ENCODE measurements around the gene DDA1. TPM values are rescaled to one million over a fixed set of nuclear protein-coding genes. Genes with fewer than 3 reads are reported as not detected.

Gene DDA1
- total and polyA plus RNA-seq, 2 of the 13 experiments (the other 11 are each of a cell fraction or from before 2014, with no cell fraction given) = 24.5 to 26.0 TPM

- TF ChIP-seq ZBTB33 (CRISPR knock-in tag; IDR thresholded peaks at IDR 0.05) (no peak), ZNF414 (CRISPR knock-in tag; IDR thresholded peaks at IDR 0.05) (peak; percentile 94; the same call in 1 of the 2 replicates), NFE2 (CRISPR knock-in tag; IDR thresholded peaks at IDR 0.05) (no peak), ZBTB20 (CRISPR knock-in tag; IDR thresholded peaks at IDR 0.05; ENCODE audit: borderline replicate concordance, low read depth) (no peak), NFYC (CRISPR knock-in tag; IDR thresholded peaks at IDR 0.05) (peak; percentile 40; the same call in 1 of the 2 replicates), TEAD2 (CRISPR knock-in tag; IDR thresholded peaks at IDR 0.05) (no peak), ZNF33B (CRISPR knock-in tag; IDR thresholded peaks at IDR 0.05) (no peak), PRMT3 (CRISPR knock-in tag; IDR thresholded peaks at IDR 0.05; ENCODE audit: borderline replicate concordance, low read depth) (0 out of 2 replicates have a peak, but pooled peaks have one; percentile 84), POGK (CRISPR knock-in tag; conservative IDR thresholded peaks at IDR 0.05) (peak; percentile 91; the same call in 1 of the 2 replicates), SOX5 (CRISPR knock-in tag; IDR thresholded peaks at IDR 0.05; ENCODE audit: borderline replicate concordance) (peak; percentile 52; the same call in 1 of the 2 replicates), ZNF597 (CRISPR knock-in tag; IDR thresholded peaks at IDR 0.05) (no peak), ZNF432 (CRISPR knock-in tag; IDR thresholded peaks at IDR 0.05; ENCODE audit: borderline replicate concordance) (no peak), ZMYM2 (CRISPR knock-in tag; IDR thresholded peaks at IDR 0.05) (no peak), CAMTA2 (CRISPR knock-in tag; IDR thresholded peaks at IDR 0.05; ENCODE audit: borderline replicate concordance) (peak; percentile 67; the same call in 1 of the 2 replicates), BORCS8-MEF2B (CRISPR knock-in tag; IDR thresholded peaks at IDR 0.05) (peak; percentile 45; the same call in 1 of the 2 replicates), KLF11 (CRISPR knock-in tag; IDR thresholded peaks at IDR 0.05) (0 out of 2 replicates have a peak, but pooled peaks have one; percentile 25), HMGXB3 (CRISPR knock-in tag; IDR thresholded peaks at IDR 0.05; ENCODE audit: borderline replicate concordance) (peak; percentile 68; the same call in 1 of the 2 replicates), ZBTB42 (CRISPR knock-in tag; IDR thresholded peaks at IDR 0.05) (no peak)
Observed at GRCh38 chr19:17334414-17335409, 25.3 kb downstream of the DDA1 start, which contains the start of gene ANO8 (continued).
